Thymus (tissue), 11 donors: ENCODE results near the gene UROS. TPM values are rescaled to one million over a fixed set of nuclear protein-coding genes. Genes with fewer than 3 reads are reported as not detected.

ENCODE experiments used
- DNase-seq, 9 donors: peaks; one replicate each; pipeline ENCODE4 v3.0.0-alpha.2; 2013; ENCODE audit warnings: low spot score in 9 of 9, low read depth in 6 of 9, missing footprints in 1 of 9
- H3K27ac ChIP-seq, 2 donors: one replicate each; pipeline ENCODE4 v1.5.1; 2013; ENCODE audit warnings: control low read depth in 1 of 2, low read depth in 1 of 2, low read length in 1 of 2, mild to moderate bottlenecking in 1 of 2, moderate library complexity in 1 of 2
- H3K27me3 ChIP-seq, 2 donors: one replicate each; pipeline ENCODE4 v1.5.1; 2013; ENCODE audit warnings: low read length in 1 of 2; ENCODE audit not compliant: control insufficient read depth in 2 of 2, insufficient read depth in 1 of 2
- H3K36me3 ChIP-seq, 2 donors: one replicate each; pipeline ENCODE4 v1.5.1; 2013; ENCODE audit warnings: low read length in 1 of 2, mild to moderate bottlenecking in 1 of 2, moderate library complexity in 1 of 2; ENCODE audit not compliant: control insufficient read depth in 2 of 2, insufficient read depth in 2 of 2
- H3K4me1 ChIP-seq, 2 donors: one replicate each; pipeline ENCODE4 v1.5.1; 2013; ENCODE audit warnings: low read length in 2 of 2; ENCODE audit not compliant: control insufficient read depth in 2 of 2, insufficient read depth in 2 of 2
- H3K4me3 ChIP-seq, 2 donors: one replicate each; pipeline ENCODE4 v1.5.1; 2013; ENCODE audit warnings: low read length in 2 of 2, control low read depth in 1 of 2, mild to moderate bottlenecking in 1 of 2
- H3K9me3 ChIP-seq, 2 donors: one replicate each; pipeline ENCODE4 v1.5.1; 2013; ENCODE audit warnings: low read length in 1 of 2, mild to moderate bottlenecking in 1 of 2; ENCODE audit not compliant: control insufficient read depth in 2 of 2, insufficient read depth in 1 of 2
- WGBS: extraction: QIAGEN DNeasy Blood & Tissue Kit; methylation state at CpG from one replicate; pipeline ENCODE4 v1.1.7; 2013; 5-methylcytosine and 5-hydroxymethylcytosine counted together
- polyA plus RNA-seq: library from polyadenylated mRNA; stranded (reverse); fragments of 200-250 nt; gene quantifications from one replicate; pipeline ENCODE4 v1.2.3, GENCODE V29; 2013
- total RNA-seq: library from RNA; stranded (reverse); fragments of 120-200 nt; gene quantifications from one replicate; pipeline ENCODE4 v1.2.4, GENCODE V29; 2013
- donor health status: healthy.

The UROS gene
- total and polyA plus RNA-seq, 2 donors, result 31.0 to 47.6 TPM

GRCh38 chr10:125799451-125800182, 23.4 kb downstream of the UROS start:
- Histone ChIP-seq H3K27me3 (no peaks in the 10 kb centered on the region), H3K9me3 (no peaks in the 10 kb centered on the region), H3K27ac (no peak overlapping the region), H3K36me3 (peaks cover 17 to 18% of the 10 kb centered on the region in 2 donors), H3K4me3 (no peak overlapping the region), H3K4me1 (no peaks in the 10 kb centered on the region)
- 98% methylated on average over 8 of the region's 8 CpGs for WGBS
- DNase-seq, result no peak

- WGBS, result 59% methylated on average over 5 of the region's 5 CpGs
These were observed 24.9 kb downstream of the UROS start for GRCh38 chr10:125797994-125798662.

GRCh38 chr10:125797424-125797823, 25.6 kb downstream of the UROS start:
- Histone ChIP-seq H3K36me3 (peaks cover 23 to 28% of the 10 kb centered on the region in 2 donors), H3K27me3 (no peaks in the 10 kb centered on the region)
- 97% methylated on average over 8 of the region's 8 CpGs for WGBS

More at GRCh38 chr10:125797994-125798662, 24.9 kb downstream of the UROS start:
- DNase-seq, result no peak
- Histone ChIP-seq H3K27ac (no peak overlapping the region), H3K27me3 (no peaks in the 10 kb centered on the region), H3K4me3 (no peak overlapping the region), H3K36me3 (peaks cover 22 to 29% of the 10 kb centered on the region in 2 donors), H3K9me3 (no peaks in the 10 kb centered on the region), H3K4me1 (no peaks in the 10 kb centered on the region)

GRCh38 chr10:125795637-125796190, 27.3 kb downstream of the UROS start:
- no peak for DNase-seq
- Histone ChIP-seq H3K27ac (no peak overlapping the region), H3K4me3 (no peak overlapping the region), H3K36me3 (peaks cover 24 to 33% of the 10 kb centered on the region in 2 donors), H3K4me1 (no peaks in the 10 kb centered on the region), H3K9me3 (no peaks in the 10 kb centered on the region), H3K27me3 (no peaks in the 10 kb centered on the region)
- 80% methylated on average over 8 of the region's 8 CpGs for WGBS

More at GRCh38 chr10:125797424-125797823, 25.6 kb downstream of the UROS start:
- H3K9me3 ChIP-seq, result no peaks in the 10 kb centered on the region
- H3K4me3 ChIP-seq, result no peak overlapping the region
- H3K4me1 ChIP-seq, result no peaks in the 10 kb centered on the region
- H3K27ac ChIP-seq, result no peak overlapping the region
- no peak for DNase-seq

- H3K4me3 ChIP-seq, result no peak overlapping the region
- H3K9me3 ChIP-seq, result no peaks in the 10 kb centered on the region
- WGBS, result 99% methylated on average over 2 of the region's 2 CpGs
- no peaks in the 10 kb centered on the region for H3K27me3 ChIP-seq
- H3K4me1 ChIP-seq, result no peaks in the 10 kb centered on the region
- no peak for DNase-seq
- no peak overlapping the region for H3K27ac ChIP-seq
- H3K36me3 ChIP-seq, result peaks cover 24 to 31% of the 10 kb centered on the region in 2 donors
These were observed 27.9 kb downstream of the UROS start for GRCh38 chr10:125795128-125795527.

GRCh38 chr10:125792342-125793300, 30.4 kb downstream of the UROS start:
- 95% methylated on average over 14 of the region's 14 CpGs for WGBS
- H3K27ac ChIP-seq, result no peak overlapping the region
- peaks cover 28 to 35% of the 10 kb centered on the region in 2 donors for H3K36me3 ChIP-seq

GRCh38 chr10:125788156-125789034, 34.7 kb downstream of the UROS start:
- H3K4me3 ChIP-seq, result no peak overlapping the region
- DNase-seq, result no peak
- H3K4me1 ChIP-seq, result no peaks in the 10 kb centered on the region
- no peak overlapping the region for H3K27ac ChIP-seq
- H3K27me3 ChIP-seq, result no peaks in the 10 kb centered on the region
- no peaks in the 10 kb centered on the region for H3K9me3 ChIP-seq
- 79% methylated on average over 17 of the region's 17 CpGs for WGBS
- H3K36me3 ChIP-seq, result peaks cover 14 to 18% of the 10 kb centered on the region in 2 donors

More at GRCh38 chr10:125792342-125793300, 30.4 kb downstream of the UROS start:
- DNase-seq, result no peak
- no peaks in the 10 kb centered on the region for H3K27me3 ChIP-seq
- H3K4me1 ChIP-seq, result no peaks in the 10 kb centered on the region
- no peaks in the 10 kb centered on the region for H3K9me3 ChIP-seq
- H3K4me3 ChIP-seq, result no peak overlapping the region

GRCh38 chr10:125785791-125786190, 37.3 kb downstream of the UROS start:
- WGBS, result 76% methylated on average over 9 of the region's 9 CpGs
- Histone ChIP-seq H3K9me3 (no peaks in the 10 kb centered on the region), H3K4me1 (no peaks in the 10 kb centered on the region), H3K27ac (no peak overlapping the region), H3K4me3 (no peak overlapping the region), H3K27me3 (no peaks in the 10 kb centered on the region), H3K36me3 (peaks cover 7% of the 10 kb centered on the region in 2 donors)
- DNase-seq, result no peak
